ENCODE measurements around the gene FBXL5.

The FBXL5 gene

GRCh38 chr4:15691346-15692135 is 36.4 kb upstream of the FBXL5 start:
- Histone ChIP-seq H3K9ac (ENCODE audit: low read length) (no peak overlapping the region), H3F3A (ENCODE audit: insufficient read depth) (no peaks in the 10 kb centered on the region), H3K9me2 (replicated peaks; ENCODE audit: insufficient read depth, low read length) (no peaks in the 10 kb centered on the region), H3K27ac (ENCODE audit: low read depth, low read length) (no peak overlapping the region), H2AFZ (ENCODE audit: low read depth, low read length, severe bottlenecking) (no peak overlapping the region), H3K4me2 (ENCODE audit: low read depth, low read length, poor library complexity, severe bottlenecking) (no peak overlapping the region), H3K36me3 (ENCODE audit: low read length) (peaks cover 17% of the 10 kb centered on the region; the same call in 1 of the 2 replicates), H3K4me3 (ENCODE audit: insufficient read depth, low read length, poor library complexity, severe bottlenecking) (no peak overlapping the region), H4K20me1 (ENCODE audit: low read depth, low read length) (no peaks in the 10 kb centered on the region; the same call in 1 of the 2 replicates), H3K9me3 (ENCODE audit: insufficient read depth, low read length) (no peaks in the 10 kb centered on the region), H3K79me2 (ENCODE audit: insufficient read depth, low read length) (no peaks in the 10 kb centered on the region), H3K27me3 (ENCODE audit: low read length) (no peaks in the 10 kb centered on the region)
- no peak for TF ChIP-seq CTCF (IDR thresholded peaks at IDR 0.05; ENCODE audit: insufficient read depth, low read length, poor library complexity, severe bottlenecking)
- no peak for TF ChIP-seq EZH2phosphoT487 (conservative IDR thresholded peaks at IDR 0.05; ENCODE audit: low read length)

GRCh38 chr4:15690020-15690809 is 35.1 kb upstream of the FBXL5 start:
- H3K4me2 ChIP-seq (ENCODE audit: low read depth, low read length, poor library complexity, severe bottlenecking), result no peak overlapping the region
- no peak overlapping the region for H3K4me3 ChIP-seq (ENCODE audit: insufficient read depth, low read length, poor library complexity, severe bottlenecking)
- no peak overlapping the region for H3K27ac ChIP-seq (ENCODE audit: low read depth, low read length)
- peaks cover 21% of the 10 kb centered on the region; the same call in 1 of the 2 replicates for H3K36me3 ChIP-seq (ENCODE audit: low read length)
- H3K9ac ChIP-seq (ENCODE audit: low read length), result no peak overlapping the region
- no peaks in the 10 kb centered on the region for H3K9me2 ChIP-seq (replicated peaks; ENCODE audit: insufficient read depth, low read length)
- H4K20me1 ChIP-seq (ENCODE audit: low read depth, low read length), result no peaks in the 10 kb centered on the region; the same call in 1 of the 2 replicates
- H3K9me3 ChIP-seq (ENCODE audit: insufficient read depth, low read length), result no peaks in the 10 kb centered on the region
- no peaks in the 10 kb centered on the region for H3F3A ChIP-seq (ENCODE audit: insufficient read depth)
- TF ChIP-seq EZH2phosphoT487 (conservative IDR thresholded peaks at IDR 0.05; ENCODE audit: low read length) (no peak), CTCF (IDR thresholded peaks at IDR 0.05; ENCODE audit: insufficient read depth, low read length, poor library complexity, severe bottlenecking) (no peak)
- H3K27me3 ChIP-seq (ENCODE audit: low read length), result no peaks in the 10 kb centered on the region
- peaks cover 1% of the 10 kb centered on the region; the same call in 1 of the 2 replicates for H3K79me2 ChIP-seq (ENCODE audit: insufficient read depth, low read length)
- H2AFZ ChIP-seq (ENCODE audit: low read depth, low read length, severe bottlenecking), result no peak overlapping the region

GRCh38 chr4:15689540-15689939 is 34.4 kb upstream of the FBXL5 start:
- Histone ChIP-seq H3K4me2 (ENCODE audit: low read depth, low read length, poor library complexity, severe bottlenecking) (no peak overlapping the region), H3K36me3 (ENCODE audit: low read length) (peaks cover 24% of the 10 kb centered on the region), H4K20me1 (ENCODE audit: low read depth, low read length) (no peaks in the 10 kb centered on the region; the same call in 1 of the 2 replicates), H3K4me3 (ENCODE audit: insufficient read depth, low read length, poor library complexity, severe bottlenecking) (no peak overlapping the region), H3K9ac (ENCODE audit: low read length) (no peak overlapping the region), H2AFZ (ENCODE audit: low read depth, low read length, severe bottlenecking) (no peak overlapping the region), H3K9me2 (replicated peaks; ENCODE audit: insufficient read depth, low read length) (no peaks in the 10 kb centered on the region), H3K79me2 (ENCODE audit: insufficient read depth, low read length) (peaks cover 7% of the 10 kb centered on the region; the same call in 1 of the 2 replicates), H3F3A (ENCODE audit: insufficient read depth) (no peaks in the 10 kb centered on the region), H3K27ac (ENCODE audit: low read depth, low read length) (no peak overlapping the region), H3K27me3 (ENCODE audit: low read length) (no peaks in the 10 kb centered on the region), H3K9me3 (ENCODE audit: insufficient read depth, low read length) (no peaks in the 10 kb centered on the region)
- TF ChIP-seq EZH2phosphoT487 (conservative IDR thresholded peaks at IDR 0.05; ENCODE audit: low read length) (no peak), CTCF (IDR thresholded peaks at IDR 0.05; ENCODE audit: insufficient read depth, low read length, poor library complexity, severe bottlenecking) (no peak)
